SK-N-SH (cell line): Measurements from ENCODE around the gene SEC14L2. TPM values are rescaled to one million over a fixed set of nuclear protein-coding genes. Genes with fewer than 3 reads are reported as not detected.

ENCODE experiments used
- CHD2 ChIP-seq: fragments of 150-350 bp; IDR thresholded peaks from 2 replicates; pipeline ENCODE4 v1.6.1; 2018; ENCODE audit warnings: low read length; ENCODE audit not compliant: partially characterized antibody
- CTCF ChIP-seq: fragments of 200-600 bp; sonication (generic); IDR thresholded peaks from 2 replicates; pipeline ENCODE4 v1.6.1; 2017; ENCODE audit warnings: antibody characterized with exemption, mild to moderate bottlenecking, moderate library complexity
- FOSL2 ChIP-seq: IDR thresholded peaks from 2 replicates; pipeline ENCODE4 v1.4.0; 2012; ENCODE audit warnings: low read depth, mild to moderate bottlenecking, moderate library complexity, borderline replicate concordance
- FOXJ3 ChIP-seq: sonication (generic); formaldehyde crosslinking; IDR thresholded peaks from 2 replicates; pipeline ENCODE4 v1.5.1; 2020; ENCODE audit warnings: mild to moderate bottlenecking, missing genetic modification reagents
- GABPA ChIP-seq: IDR thresholded peaks from 2 replicates; pipeline ENCODE4 v1.4.0; 2012; ENCODE audit warnings: low read depth, mild to moderate bottlenecking
- GATA2 ChIP-seq: sonication (generic); formaldehyde crosslinking; IDR thresholded peaks from 2 replicates; pipeline ENCODE4 v1.5.0; 2020; ENCODE audit warnings: mild to moderate bottlenecking, missing genetic modification reagents
- MAX ChIP-seq: IDR thresholded peaks from 2 replicates; pipeline ENCODE4 v1.4.0; 2012; ENCODE audit warnings: low read depth
- MEF2A ChIP-seq: IDR thresholded peaks from 2 replicates; pipeline ENCODE4 v1.4.0; 2012; ENCODE audit warnings: low read depth, borderline replicate concordance
- MXI1 ChIP-seq: IDR thresholded peaks from 2 replicates; pipeline ENCODE4 v1.6.1; 2012; ENCODE audit warnings: mild to moderate bottlenecking, low read depth, low read length, improper control_type of control experiment
- NFIC ChIP-seq: IDR thresholded peaks from 2 replicates; pipeline ENCODE4 v1.4.0; 2012; ENCODE audit warnings: borderline replicate concordance
- NRF1 ChIP-seq: IDR thresholded peaks from 2 replicates; pipeline ENCODE4 v1.6.1; 2012; ENCODE audit warnings: low read depth, mild to moderate bottlenecking, low read length
- RAD21 ChIP-seq: IDR thresholded peaks from 2 replicates; pipeline ENCODE4 v1.6.1; 2012; ENCODE audit warnings: mild to moderate bottlenecking, low read length
- RCOR1 ChIP-seq: fragments of 150-350 bp; IDR thresholded peaks from 2 replicates; pipeline ENCODE4 v1.6.1; 2017; ENCODE audit warnings: antibody characterized with exemption, low read length
- RFX5 ChIP-seq: IDR thresholded peaks from 2 replicates; pipeline ENCODE4 v1.6.1; 2012; ENCODE audit warnings: mild to moderate bottlenecking, improper control_type of control experiment, low read length
- RXRA ChIP-seq: IDR thresholded peaks from 2 replicates; pipeline ENCODE4 v1.4.0; 2012; ENCODE audit warnings: low read depth, mild to moderate bottlenecking, borderline replicate concordance
- SIN3A ChIP-seq: IDR thresholded peaks from 2 replicates; pipeline ENCODE4 v1.6.1; 2012; ENCODE audit warnings: low read depth, mild to moderate bottlenecking, low read length, moderate library complexity, borderline replicate concordance
- SMC3 ChIP-seq: IDR thresholded peaks from 2 replicates; pipeline ENCODE4 v1.6.1; 2012; ENCODE audit warnings: low read depth, low read length, improper control_type of control experiment
- TAF1 ChIP-seq: IDR thresholded peaks from 2 replicates; pipeline ENCODE4 v1.6.1; 2012; ENCODE audit warnings: low read depth, mild to moderate bottlenecking, low read length, moderate library complexity, borderline replicate concordance
- TEAD4 ChIP-seq: IDR thresholded peaks from 2 replicates; pipeline ENCODE4 v1.4.0; 2012; ENCODE audit warnings: mild to moderate bottlenecking, borderline replicate concordance; ENCODE audit not compliant: insufficient read depth
- USF1 ChIP-seq: IDR thresholded peaks from 2 replicates; pipeline ENCODE4 v1.4.0; 2012; ENCODE audit warnings: low read depth, borderline replicate concordance
- ZBTB33 ChIP-seq: IDR thresholded peaks from 2 replicates; pipeline ENCODE4 v1.4.0; 2012; ENCODE audit warnings: low read depth, borderline replicate concordance
- polyA plus RNA-seq, 3 experiments: library from polyadenylated mRNA; depleted of rRNA; stranded (reverse); fragments of >200 nt; gene quantifications; 2 replicates each; pipeline ENCODE4 v1.2.3, GENCODE V29; 2012
- TF ChIP-seq, protein P1 (sequence below): IDR thresholded peaks from 2 replicates; pipeline ENCODE4; 2012
- TF ChIP-seq, protein P2 (sequence below): fragments of 150-350 bp; IDR thresholded peaks from 2 replicates; pipeline ENCODE4 v1.6.1; 2016; ENCODE audit warnings: mild to moderate bottlenecking, low read depth, low read length
- TF ChIP-seq, protein P3 (sequence below): fragments of 150-350 bp; IDR thresholded peaks from 2 replicates; pipeline ENCODE4 v1.6.1; 2017; ENCODE audit warnings: antibody characterized with exemption, low read length, low read depth, borderline replicate concordance

SEC14L2 gene
- polyA plus RNA-seq, 1 of the 3 experiments (the other 2 are of a cell fraction), result 14.0 TPM

DNA sequence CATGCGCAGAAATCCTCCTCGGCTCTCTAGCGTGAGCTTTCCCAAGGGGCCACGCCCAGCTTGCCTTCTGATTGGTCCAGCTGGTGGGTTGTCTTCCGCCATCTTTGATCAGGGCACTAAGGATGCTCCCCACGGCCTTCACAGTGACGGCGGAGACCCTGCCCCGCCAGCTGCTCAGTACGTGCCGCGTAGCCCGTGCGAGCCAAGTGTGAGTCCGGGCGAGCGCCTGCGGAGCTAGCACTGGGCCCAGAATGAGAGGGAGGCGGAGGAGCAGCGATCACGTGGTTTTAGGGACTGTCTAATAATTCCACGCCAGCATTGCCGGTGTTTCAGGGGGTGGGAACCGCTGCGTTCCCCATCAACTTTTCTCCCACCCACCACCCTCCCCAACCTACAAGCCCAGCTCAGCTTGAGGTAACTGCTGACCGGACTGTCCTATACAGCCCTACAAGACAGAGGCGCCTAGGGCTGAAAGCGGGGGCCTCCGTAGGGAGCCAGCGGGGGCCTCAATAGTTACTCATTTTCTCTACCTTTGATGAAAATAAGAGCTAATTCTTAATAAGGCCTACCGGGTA, 27.2 kb downstream of the SEC14L2 start (continued):
- TF ChIP-seq, protein P1, sequence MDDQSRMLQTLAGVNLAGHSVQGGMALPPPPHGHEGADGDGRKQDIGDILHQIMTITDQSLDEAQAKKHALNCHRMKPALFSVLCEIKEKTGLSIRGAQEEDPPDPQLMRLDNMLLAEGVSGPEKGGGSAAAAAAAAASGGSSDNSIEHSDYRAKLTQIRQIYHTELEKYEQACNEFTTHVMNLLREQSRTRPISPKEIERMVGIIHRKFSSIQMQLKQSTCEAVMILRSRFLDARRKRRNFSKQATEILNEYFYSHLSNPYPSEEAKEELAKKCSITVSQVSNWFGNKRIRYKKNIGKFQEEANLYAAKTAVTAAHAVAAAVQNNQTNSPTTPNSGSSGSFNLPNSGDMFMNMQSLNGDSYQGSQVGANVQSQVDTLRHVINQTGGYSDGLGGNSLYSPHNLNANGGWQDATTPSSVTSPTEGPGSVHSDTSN, result peak; percentile 72
- TF ChIP-seq GABPA (peak; percentile 44), MEF2A (no peak), GATA2 (no peak), FOSL2 (no peak), SMC3 (no peak), MXI1 (peak; percentile 86), RXRA (no peak; the same call in 1 of the 2 replicates), RCOR1 (0 out of 2 replicates have a peak, but pooled peaks have one; percentile 23), CTCF (no peak), ZBTB33 (no peak), SIN3A (no peak), MAX (peak; percentile 92), RFX5 (no peak), CHD2 (peak; percentile 86), RAD21 (no peak), NFIC (no peak), TEAD4 (0 out of 2 replicates have a peak, but pooled peaks have one; percentile 19), FOXJ3 (CRISPR knock-in tag) (no peak), TAF1 (no peak; the same call in 1 of the 2 replicates), NRF1 (peak; percentile 48; the same call in 1 of the 2 replicates), USF1 (peak; percentile 96)
- TF ChIP-seq, protein P2, sequence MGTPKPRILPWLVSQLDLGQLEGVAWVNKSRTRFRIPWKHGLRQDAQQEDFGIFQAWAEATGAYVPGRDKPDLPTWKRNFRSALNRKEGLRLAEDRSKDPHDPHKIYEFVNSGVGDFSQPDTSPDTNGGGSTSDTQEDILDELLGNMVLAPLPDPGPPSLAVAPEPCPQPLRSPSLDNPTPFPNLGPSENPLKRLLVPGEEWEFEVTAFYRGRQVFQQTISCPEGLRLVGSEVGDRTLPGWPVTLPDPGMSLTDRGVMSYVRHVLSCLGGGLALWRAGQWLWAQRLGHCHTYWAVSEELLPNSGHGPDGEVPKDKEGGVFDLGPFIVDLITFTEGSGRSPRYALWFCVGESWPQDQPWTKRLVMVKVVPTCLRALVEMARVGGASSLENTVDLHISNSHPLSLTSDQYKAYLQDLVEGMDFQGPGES, result peak; percentile 85
- TF ChIP-seq, protein P3, sequence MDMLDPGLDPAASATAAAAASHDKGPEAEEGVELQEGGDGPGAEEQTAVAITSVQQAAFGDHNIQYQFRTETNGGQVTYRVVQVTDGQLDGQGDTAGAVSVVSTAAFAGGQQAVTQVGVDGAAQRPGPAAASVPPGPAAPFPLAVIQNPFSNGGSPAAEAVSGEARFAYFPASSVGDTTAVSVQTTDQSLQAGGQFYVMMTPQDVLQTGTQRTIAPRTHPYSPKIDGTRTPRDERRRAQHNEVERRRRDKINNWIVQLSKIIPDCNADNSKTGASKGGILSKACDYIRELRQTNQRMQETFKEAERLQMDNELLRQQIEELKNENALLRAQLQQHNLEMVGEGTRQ, result peak; percentile 78
